ENCODE measurements around the gene SKIL. TPM values are rescaled to one million over a fixed set of nuclear protein-coding genes. Genes with fewer than 3 reads are reported as not detected.
"Not testable (repeated sequence)": the region's sequence is repeated elsewhere in the genome, so short reads cannot be mapped to it uniquely, and the experiment has no call there.

SKIL gene, protein sequence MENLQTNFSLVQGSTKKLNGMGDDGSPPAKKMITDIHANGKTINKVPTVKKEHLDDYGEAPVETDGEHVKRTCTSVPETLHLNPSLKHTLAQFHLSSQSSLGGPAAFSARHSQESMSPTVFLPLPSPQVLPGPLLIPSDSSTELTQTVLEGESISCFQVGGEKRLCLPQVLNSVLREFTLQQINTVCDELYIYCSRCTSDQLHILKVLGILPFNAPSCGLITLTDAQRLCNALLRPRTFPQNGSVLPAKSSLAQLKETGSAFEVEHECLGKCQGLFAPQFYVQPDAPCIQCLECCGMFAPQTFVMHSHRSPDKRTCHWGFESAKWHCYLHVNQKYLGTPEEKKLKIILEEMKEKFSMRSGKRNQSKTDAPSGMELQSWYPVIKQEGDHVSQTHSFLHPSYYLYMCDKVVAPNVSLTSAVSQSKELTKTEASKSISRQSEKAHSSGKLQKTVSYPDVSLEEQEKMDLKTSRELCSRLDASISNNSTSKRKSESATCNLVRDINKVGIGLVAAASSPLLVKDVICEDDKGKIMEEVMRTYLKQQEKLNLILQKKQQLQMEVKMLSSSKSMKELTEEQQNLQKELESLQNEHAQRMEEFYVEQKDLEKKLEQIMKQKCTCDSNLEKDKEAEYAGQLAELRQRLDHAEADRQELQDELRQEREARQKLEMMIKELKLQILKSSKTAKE
- 21.3 TPM for polyA plus RNA-seq (ENCODE audit: insufficient read length)

DNA sequence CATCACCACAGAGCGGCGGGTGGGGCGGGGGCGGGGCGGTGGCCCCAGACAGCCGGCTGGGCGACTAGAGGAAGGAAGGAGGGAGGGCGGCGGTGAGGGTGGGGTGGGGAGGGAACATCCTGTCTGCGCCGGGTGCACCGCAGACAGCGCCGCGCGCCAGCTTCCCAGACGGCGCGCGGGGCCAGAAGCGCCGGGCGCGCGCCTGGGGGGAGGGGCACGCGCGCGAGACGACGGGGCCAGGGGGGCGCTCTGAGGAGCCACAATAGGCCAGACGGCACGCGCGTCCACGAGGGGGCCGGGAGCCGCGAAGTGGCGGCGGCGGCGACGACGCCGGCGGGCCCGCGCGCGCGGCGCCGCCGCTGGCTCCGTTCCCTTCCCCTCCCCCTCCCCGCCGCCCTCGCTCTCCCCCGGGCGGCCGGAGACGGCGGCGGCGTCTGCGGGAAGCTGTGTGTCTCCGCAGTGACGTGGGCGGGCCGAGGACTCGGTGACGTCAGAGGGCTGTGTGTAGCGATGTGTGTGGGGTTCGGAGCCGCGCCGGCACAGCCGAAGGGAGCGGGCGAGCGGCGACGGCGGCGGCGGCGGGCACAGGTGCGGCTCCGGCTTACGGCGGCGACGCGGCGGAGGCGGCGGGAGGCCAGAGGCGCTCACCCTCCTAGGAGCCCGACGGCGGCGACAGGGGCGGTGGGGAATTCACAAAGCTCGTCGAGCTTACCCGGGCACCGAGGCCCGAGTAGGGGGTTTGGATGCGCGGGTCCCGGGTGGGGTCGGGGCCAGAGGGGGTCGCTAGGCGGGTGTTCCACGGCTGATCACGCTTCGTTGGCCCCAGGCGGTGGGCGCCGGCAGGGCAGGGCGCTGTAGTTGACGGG lies at the start of gene SKIL:
SKIL (plus strand) TSS at position 540 of the 866 bp plus-strand sequence. CDS start 2,617 bp downstream, outside the sequence.
- DNase-seq: peak; percentile 94

DNA sequence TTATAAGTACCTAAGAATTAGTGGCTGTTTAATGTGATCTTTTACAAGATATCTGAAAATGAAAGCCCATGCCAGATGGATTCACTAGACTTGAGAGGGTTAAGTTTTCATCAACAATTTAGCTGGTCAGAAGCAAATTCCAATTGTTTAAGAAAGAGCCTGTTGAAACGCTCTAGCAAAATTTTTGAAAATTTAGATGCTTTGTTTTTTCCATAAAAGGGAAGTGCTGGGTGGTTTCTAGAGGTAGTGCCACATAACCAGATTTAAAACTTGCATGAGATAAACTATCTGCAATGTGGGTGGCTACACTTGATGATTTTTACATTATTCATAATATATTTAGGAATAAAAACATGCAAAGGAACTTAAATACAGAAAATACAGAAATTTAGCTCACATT lies 48.5 kb upstream of the SKIL start:
- no peak for DNase-seq

GRCh38 chr3:170317954-170318353 lies 39.6 kb upstream of the SKIL start:
- DNase-seq: no peak

DNA sequence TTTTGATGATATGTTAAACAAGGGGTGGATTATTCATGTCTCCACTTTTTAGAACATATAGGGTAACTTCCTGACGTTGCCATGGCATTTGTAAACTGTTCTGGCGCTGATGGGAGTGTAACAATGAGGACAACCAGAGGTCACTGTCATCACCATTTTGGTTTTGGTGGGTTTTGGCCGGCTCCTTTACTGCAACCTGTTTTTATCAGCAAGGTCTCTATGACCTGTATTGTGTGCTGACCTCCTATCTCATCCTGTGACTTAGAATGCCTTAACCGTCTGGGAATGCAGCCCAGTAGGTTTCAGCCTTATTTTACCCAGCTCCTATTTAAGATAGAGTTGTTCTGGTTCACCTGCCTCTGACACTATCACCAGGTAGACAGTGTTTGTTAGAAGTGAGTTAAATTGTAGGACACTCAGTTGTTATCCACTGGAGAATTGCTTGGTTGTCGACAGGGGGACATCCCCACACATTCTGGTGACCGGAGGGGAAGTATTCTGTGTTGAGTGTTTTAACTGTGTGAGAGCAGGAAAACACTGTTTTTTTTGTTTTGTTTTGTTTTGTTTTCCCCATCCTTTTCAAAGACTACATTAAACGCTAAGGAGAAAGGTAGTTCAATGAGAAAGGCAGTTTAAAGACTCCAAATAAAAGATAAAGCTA lies 36.9 kb upstream of the SKIL start:
- DNase-seq: no peak

DNA sequence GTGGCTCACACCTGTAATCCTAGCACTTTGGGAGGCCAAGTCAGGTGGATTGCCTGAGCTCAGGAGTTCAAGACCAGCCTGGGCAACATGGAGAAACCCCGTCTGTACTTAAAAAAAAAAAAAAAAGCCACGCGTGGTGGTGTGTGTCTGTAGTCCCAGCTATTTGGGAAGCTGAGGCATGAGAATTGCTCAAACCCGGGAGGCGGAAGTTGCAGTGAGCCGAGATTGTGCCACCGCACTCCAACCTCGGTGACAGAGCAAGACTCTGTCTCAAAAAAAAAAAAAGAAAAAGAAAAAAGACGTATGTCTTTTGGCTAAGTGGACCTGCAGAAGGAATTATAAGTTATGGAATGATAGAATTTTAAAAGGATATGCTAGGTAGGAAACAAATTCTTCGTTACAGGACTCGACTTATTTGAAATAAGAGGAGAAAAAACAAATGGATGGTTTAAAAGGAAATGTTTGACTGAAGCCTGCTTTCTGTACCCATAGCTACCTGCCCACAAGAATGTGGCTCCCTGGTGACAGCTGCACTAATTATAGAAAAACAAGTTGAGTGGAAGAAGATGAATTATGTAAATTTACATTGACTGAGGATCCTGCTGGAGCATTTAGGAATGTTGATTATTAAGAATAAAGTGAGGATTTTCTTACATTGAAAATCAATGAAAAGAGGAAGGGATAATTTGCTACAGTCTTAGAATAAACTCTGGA lies 36.0 kb upstream of the SKIL start:
- no peak for DNase-seq

DNA sequence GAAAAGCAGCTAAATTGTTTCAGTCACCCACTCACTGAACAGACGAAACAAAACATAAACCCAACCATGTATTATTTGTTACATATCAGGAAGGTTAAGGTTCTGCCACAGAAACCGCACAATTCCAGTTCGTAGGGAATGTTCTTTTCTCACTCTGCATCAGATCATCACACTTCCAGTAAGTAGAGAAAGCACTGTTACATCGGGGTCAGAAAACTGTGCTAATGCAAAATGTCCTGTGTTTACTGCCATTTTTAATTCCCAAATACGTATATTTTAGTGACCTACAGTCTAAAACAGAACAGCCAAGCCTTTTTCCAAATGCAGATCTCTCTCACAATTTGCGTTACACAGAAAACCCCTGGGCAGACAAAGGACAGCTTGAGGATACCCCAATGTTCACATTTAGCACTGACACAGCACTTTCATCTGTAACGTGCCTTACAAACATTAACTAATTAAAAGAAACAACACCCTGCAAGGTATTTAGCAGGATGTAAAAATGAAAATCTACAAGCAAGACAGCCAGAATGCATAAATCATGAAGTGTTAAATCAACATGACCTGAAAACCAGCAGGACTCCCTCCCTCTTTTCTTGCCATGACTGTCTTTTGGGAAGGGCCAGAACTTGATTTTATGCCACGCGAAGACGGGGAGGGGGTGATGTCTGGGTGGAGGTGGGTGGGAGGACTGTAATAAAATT lies 34.8 kb upstream of the SKIL start:
- no peak for DNase-seq

DNA sequence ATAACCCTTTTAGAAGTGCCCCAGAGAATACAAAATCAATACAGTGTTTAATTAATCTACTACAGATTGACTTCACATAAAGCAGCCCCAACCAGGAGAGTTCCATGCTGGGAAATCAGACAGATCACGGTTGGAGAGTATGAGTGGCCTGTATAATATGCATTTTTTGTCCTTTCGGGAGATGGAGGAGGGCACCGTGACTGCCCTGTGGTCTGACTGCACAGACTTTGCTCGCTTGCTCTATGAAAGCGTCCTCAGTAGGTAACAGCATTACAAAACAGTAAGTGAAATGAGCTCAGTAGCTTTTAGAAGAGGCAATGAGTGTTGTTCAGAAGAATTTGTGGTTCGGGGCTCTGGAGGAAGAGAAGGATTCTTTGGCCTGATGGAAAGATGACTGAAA lies 34.2 kb upstream of the SKIL start:
- DNase-seq: no peak

GRCh38 chr3:170324962-170325361 lies 32.6 kb upstream of the SKIL start:
- no peak for DNase-seq

GRCh38 chr3:170327040-170327808 lies 30.3 kb upstream of the SKIL start:
- DNase-seq: no peak

- DNase-seq: not testable (repeated sequence)
Observed at GRCh38 chr3:170327868-170328548, 29.5 kb upstream of the SKIL start.

DNA sequence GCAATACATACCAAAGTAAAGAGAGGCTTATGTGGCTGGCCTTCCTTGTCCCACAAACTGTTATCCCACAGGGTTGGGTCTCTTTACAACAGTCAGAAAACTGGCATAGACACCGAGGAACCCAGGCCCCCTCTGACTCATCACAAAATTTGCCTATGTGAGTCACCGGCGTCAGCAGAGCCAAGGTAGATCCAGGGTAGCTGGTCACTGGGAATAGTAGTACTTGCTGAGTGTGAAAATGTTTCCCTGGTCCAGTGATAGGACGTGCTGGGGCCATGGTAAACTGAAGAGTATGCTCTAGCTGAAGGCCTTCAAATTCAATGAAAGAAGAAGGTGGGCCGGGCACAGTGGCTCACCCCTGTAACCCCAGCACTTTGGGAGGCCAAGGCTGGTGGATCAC lies 27.1 kb upstream of the SKIL start:
- DNase-seq: no peak

- no peak for DNase-seq
Observed at GRCh38 chr3:170331143-170331542, 26.4 kb upstream of the SKIL start.

DNA sequence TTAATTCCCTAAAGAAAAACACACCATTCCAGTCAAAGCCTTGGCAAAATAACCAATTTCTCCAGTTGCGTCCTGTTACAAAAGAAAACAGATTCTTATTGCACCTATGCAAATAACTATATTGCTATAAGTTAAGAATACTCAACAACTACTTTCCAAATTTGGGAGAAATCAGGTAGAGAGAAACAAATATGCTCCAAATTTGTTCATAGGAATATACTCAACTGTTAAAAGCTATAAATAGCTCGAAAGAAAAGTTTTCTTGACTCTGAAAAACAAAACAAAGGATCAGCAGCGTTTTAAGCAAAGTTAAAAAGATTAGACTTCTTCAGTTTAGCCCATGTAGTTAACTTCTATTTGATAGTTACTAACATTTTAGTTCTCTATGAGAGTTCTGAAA lies 20.1 kb upstream of the SKIL start:
- no peak for DNase-seq

- DNase-seq: no peak
Observed at GRCh38 chr3:170338690-170339340, 18.7 kb upstream of the SKIL start.

DNA sequence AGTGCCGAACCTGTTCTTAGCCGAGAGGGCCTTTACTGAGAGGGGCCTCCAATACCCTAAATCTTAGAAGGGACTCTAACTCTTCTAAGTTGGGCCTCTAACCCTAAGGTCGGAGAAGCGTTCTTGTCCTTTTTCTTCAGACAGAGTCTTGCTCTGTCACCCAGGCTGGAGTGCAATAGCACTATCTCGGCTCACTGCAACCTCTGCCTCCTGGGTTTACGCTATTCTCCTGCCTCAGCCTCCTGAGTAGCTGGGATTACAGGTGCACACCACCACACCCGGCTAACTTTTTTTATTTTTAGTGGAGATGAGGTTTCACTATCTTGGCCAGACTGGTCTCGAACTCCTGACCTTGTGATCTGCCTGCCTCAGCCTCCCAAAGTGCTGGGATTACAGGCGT lies 15.2 kb upstream of the SKIL start:
- not testable (repeated sequence) for DNase-seq

- not testable (repeated sequence) for DNase-seq
Observed at GRCh38 chr3:170343859-170344258, 13.7 kb upstream of the SKIL start.

GRCh38 chr3:170344971-170345370 lies 12.5 kb upstream of the SKIL start:
- DNase-seq: no peak

DNA sequence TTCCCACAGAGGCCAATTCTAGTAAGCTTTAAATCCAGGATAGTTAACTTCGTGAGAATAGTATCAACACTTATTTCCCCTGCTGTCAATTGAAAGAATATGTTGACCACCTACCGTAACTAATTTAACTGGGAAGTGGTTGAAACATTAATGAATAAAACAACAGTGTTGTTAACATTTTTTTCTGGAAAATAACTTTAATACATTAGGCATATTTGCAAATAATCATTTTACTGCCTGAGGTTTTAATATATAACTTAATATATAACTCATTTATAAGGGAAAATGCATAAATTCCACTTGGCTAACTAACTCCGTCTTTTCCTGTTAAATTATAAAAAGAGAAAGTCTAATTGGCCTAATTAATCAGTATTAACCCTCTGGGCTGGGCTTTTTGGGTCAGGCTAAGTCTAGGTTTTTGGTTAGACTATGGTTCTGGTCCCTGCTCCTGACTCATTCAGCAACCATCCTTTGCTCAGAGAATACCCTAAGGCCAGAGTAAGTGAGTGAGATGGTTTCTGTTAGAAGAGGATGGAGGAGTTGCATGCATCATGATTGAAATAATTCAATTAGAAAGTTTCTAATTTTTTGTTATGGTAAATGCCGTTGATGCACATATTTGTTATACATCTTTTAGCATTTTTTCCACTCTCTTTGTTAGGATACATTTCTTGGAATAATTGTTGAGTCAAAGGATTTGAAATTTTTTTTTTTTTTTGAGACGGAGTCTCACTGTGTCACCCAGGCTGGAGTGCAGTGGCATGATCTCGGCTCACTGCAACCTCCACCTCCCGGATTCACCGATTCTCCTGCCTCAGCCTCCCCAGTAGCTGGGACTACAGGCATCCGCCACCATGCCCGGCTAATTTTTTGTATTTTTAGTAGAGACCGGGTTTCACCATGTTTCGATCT lies 10.8 kb upstream of the SKIL start:
- no peak for DNase-seq
